HG03432 (cell line): Measurements from ENCODE around the gene FEN1.

ENCODE experiments used
- ATAC-seq: cut with Tn5 transposase; IDR thresholded peaks from one replicate; pipeline ENCODE4 v1.9.1; 2021; ENCODE audit warnings: mild to moderate bottlenecking, moderate library complexity; ENCODE audit not compliant: unreplicated experiment

FEN1 gene

DNA sequence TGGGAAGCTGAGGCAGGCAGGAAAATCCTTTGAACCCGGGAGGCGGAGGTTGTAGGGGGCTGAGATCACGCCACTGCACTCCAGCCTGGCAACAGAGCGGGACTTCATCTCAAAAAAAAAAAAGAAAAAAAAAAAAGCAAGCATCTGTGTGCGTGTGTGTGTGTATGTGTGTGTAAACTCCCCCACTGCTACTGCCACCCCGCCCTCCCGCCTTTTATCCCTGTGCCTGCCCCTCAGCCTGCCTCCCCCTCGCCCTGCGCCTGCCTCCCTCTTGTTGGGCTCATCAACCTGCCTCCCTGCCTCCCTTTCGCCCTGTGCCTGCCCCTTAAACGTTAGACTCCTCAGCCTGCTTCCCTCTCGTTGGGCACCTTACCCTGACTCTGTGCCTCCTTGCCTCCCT lies 18.3 kb upstream of the FEN1 start:
- ATAC-seq, result no peak

DNA sequence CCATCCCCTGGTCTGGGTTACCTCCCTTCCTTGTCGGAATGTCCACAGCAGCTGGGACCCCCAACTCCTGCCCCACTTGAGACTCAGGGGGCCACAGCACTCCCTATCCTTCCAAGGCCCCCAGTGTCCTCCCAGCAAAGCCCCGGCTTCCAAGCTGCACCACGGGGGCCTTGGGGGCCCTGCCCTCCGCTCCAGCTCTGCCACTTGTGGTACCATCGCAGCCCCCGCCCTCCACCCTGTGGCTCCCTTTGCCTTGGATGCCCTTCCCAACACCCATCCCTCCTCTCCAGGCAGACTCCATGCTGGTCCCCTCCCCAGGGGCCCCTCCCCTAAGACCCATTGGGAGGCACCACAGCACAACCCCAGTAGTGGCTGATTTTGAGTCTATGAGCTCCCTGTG lies 17.6 kb upstream of the FEN1 start:
- no peak for ATAC-seq

DNA sequence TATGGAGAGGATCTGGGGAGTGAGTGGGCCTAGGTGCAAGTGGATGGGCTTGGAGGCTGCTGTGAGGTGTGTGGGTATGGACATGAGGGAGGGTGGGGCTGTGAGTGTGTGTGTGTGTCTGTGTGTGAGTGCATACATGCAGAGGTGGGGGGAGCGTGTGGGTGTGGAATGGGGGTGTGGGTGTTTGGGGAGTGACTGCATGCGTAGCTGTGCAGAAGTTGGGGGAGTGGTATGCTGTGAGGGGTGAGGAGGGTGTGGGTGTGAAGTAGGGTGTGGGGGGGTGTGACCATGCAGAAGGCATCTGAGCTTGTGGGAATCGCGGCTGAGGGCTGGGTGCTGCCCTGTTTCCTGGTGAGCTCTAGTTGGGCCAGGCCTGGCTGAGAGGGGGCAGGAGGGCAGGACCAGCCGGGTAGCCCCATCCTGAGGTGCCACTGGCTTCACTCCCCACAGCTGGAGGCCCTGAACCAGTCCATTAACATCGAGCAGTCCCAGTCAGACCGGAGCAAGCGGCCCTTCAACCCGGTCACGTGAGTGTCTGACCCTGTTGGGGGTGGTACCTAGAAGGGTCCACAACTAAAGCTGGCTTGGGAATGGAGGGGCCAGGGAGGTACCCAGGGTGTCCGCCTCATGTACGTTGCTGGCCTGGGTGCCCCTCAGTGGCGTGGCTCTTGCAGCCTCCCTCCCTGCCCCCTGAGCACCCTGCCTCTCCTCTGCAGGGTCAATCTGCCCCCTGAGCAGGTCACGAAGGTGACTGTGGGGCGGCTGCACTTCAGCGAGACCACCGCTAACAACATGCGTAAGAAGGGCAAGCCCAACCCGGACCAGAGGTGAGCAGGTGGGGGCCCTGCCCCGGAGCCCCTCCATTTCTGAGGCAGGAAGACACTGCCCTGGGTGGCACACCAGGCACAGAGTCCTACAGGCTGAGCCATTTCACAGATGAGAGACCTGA lies 16.8 kb upstream of the FEN1 start:
- ATAC-seq, result no peak

DNA sequence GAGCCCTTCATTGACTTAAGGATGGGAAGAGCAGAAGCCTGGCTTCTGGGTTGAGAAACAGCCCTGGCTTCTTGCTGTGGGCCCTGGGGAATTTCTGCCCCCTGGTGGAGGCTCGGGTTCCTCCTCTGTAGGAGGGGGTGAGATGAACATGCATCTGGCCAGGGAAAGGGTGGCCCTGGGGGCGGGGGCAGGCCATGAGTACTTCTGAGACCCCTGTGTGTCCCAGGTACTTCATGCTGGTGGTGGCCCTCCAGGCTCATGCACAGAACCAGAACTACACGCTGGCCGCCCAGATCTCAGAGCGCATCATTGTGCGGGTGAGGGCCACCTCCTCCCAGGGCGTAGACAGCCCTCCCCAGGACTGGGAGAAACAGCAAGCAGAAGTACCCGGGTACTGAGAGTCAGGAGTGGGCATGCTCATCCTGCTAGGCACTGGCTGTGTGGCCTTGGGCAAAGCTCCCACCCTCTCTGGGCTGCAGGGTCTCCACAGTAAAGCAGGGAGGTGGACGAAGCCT lies 16.1 kb upstream of the FEN1 start:
- ATAC-seq, result no peak

DNA sequence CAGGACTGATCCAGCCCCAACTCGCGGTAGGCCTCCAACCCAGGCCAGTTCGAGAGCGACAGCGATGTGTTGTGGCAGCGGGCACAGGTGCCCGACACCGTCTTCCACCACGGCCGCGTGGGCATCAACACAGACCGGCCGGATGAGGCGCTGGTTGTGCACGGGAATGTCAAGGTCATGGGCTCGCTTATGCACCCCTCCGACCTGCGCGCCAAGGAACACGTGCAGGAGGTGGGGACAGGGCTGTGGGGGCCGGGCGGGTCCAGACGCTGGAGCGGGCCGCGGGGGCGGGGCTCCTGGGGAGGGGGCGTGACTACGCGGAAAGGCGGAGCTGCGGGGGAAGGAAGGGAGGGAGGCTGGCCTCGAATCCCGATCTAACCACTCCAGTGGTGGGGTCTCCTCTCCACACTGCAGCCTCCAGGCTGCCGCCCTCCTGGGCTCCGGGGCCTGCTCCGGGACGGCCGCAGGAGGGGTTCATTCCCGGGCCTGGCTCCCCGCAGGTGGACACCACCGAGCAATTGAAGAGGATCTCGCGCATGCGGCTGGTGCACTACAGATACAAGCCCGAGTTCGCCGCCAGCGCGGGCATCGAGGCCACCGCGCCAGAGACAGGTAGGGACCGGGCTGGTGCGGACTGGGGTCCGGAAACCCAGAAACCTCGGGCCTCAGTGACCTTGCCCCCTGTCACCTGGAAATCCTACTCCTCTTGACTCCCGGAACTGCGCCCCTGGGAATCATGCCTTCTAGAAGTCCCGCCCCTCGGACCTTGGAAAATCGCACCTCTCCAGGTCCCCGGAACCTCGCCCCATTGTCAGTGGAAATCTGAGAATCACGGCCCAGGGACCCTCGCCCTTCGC lies 15.2 kb upstream of the FEN1 start:
- ATAC-seq, result no peak

DNA sequence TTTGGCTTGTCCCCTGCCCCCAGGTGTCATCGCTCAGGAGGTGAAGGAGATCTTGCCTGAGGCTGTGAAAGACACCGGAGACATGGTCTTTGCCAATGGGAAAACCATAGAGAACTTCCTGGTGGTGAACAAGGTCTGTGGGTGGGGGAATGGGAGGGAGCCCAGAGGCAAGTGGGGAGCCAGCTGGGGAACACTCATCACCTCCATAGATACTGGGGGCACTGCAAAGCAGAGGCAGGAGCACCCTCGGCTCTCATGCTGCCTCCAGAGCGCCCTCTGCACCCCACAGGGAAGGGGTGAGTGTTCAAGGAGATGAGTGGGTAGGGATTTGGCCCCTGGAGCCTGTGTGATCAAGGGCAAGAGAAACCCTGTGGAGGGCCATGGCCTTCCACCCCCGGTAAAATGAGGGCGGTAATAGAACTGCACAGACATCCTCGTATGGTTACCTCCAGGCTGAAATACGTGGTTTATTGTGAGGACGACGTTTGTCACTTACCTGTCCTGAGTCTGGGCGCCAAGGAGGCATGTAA lies 14.3 kb upstream of the FEN1 start:
- ATAC-seq, result no peak

DNA sequence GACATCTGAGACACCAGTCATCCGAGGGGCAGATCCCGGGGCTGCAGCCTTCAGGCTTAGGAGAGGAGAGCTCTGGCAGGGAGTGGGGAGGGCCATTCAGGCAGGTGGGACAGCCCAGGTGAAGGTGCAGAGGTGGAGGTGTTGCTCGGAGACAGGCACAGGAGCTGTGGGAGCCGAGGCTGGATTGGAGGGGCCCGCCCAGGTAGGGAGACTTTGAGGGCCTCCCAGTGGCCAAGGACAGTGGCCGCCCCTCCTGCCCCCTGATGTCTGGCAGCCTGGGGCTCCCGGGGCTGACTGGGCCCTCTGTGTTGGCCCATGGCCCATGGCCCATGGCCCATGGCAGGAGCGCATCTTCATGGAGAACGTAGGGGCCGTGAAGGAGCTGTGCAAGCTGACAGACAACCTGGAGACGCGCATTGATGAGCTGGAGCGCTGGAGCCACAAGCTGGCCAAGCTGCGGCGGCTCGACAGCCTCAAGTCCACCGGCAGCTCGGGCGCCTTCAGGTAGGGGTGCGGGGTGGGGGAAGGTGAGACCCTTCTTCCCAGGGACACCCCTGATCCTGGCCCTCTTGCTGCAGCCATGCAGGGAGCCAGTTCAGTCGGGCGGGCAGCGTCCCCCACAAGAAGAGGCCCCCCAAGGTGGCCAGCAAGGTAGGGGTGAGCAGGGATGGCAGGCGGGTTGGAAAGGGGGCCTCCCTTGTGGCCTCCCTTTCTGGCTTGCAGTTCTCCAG lies 13.6 kb upstream of the FEN1 start:
- no peak for ATAC-seq

DNA sequence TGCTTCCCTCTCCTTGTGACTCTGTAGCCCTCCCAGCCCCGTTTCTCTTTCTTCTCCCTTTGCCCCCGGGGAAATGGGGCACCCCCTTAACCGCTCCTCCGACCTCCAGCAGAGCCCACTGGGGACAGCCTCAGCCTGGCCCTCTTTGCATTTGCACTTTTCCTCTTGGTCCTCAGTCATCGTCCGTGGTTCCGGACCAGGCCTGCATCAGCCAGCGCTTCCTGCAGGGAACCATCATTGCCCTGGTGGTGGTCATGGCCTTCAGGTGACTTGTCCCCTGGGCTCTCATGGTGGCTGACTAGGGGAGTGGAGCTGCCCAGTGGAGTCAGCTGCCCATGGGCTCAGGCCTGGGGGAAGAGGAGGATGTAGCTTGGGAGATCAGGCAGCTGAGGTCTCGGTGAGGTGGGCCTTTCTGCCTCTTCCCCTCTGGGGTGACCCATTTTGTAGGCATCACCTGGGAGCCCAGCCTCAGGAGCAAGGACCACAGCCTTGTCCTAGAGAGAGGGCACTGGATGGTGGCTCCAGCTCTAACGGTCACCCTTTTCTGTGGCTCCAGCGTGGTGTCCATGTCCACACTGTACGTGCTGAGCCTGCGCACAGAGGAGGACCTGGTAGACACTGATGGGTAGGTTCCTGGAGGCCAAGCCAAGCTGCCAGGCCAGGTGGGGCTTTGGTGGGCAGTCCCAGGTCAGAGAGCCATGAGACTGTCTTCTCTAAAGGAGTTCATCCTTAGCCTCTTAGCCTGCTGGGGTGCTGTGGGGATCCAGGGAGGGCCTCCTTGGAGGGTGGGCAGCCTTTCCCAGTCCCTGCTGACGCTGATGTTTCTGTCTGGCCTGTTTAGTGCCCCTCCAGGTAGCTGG lies 12.8 kb upstream of the FEN1 start:
- no peak for ATAC-seq

DNA sequence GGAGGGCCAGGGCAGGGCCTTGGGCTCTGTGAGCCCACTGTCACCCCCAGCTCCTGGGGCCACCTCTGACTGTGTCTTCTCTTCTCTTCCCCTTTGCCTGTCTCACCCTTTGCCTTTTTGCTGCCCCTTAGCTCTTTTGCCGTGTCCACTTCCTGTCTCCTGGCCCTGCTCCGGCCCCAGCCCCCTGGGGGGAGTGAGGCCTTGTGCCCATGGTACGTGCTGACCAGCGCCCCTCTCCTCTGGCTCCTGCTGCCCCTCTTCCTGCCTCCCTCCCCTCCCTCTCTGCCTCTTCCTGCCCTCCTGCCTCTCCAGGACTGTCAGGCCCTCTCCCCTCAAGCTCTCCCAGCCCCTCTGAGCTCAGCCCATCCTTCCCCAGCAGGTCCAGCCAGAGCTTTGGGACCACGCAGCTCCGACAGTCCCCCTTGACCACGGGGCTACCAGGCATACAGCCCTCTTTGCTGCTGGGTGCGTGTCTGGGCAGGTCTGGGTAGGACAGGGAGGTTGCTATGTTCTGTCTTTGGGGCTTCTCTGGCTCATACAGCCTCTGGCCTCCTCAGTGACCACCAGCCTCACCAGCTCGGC lies 12.0 kb upstream of the FEN1 start:
- no peak for ATAC-seq

DNA sequence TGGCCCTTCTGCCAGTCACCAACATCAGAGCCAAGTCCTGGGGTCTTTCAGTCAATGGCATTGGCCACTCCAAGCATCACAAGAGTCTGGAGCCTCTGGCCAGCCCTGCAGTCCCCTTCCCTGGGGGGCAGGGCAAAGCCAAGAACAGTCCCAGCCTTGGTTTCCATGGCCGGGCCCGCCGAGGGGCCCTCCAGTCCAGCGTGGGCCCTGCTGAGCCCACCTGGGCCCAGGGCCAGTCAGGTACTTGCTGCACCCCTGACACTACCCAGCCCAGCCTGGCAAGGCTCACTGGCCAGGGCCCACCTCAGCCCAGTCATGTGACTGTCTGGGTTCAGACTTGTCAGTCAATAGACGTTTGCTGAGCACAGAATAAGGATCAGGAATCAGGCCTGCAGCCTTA lies 11.1 kb upstream of the FEN1 start:
- ATAC-seq, result no peak

DNA sequence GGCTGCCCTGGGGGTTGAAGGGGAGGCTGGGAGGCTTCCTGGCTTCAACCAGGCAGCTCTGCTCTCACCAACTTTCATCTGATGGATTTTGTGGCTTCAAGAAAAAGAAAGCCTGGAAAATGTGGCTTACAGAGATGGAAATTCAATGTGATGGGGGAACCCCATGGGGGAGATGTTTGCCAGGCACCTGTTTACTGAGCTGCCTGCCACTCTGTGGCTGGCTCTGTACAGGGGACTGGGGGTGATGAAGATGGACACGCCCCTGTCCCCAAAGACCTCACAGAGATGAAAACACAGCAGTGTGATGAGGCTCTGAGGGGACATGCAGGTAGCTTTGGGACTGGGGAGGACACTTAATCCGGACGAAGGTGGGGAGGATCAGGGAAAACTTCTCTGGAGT lies 10.4 kb upstream of the FEN1 start:
- ATAC-seq, result no peak

DNA sequence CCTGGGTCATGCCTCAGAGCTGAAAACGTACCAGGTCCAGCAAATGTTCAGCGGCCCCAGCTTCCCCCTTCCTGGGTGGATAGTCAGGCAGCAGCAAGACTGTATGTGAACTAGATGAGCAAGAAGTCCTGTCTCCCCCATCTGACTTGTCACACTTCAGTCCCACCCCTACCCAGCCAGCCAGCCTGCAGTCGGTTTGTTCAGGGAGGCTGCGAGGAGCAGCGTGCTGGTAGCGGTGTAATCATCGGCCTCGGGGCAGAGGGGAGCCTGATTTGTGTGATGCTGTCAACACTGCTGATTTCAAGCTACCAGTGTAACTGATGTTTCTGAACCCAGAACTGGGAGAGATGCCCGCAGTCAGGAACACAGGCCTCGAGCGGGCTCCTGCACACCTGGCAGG lies 9.9 kb upstream of the FEN1 start:
- no peak for ATAC-seq

DNA sequence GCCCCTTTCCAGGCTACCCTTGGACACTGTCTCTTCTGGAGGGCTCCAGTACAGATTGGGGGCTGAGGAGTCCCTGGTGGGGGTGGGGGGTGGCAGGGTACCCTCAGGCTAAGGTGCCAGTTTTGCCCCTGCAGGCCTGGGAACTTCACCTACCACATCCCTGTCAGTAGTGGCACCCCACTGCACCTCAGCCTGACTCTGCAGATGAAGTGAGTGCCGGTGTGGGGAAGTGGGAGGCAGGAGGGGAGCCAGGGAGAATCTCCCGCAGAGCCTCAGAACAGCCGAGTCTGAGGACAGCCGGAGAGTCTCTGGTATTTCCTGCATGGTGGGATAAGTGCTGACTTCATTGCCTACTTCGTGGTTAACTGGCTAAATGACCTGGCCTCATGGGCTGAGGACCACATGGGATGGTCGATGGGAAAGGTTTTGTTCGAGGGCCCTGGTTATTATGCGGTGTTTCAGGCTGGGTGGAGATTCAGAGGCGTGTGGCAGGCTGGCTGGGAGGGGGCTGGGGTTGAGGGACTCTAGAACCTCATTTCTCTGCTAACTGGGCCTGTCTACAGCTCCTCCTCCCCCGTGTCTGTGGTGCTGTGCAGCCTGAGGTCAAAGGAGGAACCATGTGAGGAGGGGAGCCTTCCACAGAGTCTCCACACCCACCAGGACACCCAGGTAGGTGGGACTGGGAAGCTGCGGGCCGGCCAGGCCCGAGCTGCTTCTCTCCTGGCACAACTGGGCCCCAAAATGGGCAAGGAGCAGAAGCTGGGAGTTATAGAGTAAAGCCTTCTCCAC lies 8.8 kb upstream of the FEN1 start:
- ATAC-seq, result no peak

DNA sequence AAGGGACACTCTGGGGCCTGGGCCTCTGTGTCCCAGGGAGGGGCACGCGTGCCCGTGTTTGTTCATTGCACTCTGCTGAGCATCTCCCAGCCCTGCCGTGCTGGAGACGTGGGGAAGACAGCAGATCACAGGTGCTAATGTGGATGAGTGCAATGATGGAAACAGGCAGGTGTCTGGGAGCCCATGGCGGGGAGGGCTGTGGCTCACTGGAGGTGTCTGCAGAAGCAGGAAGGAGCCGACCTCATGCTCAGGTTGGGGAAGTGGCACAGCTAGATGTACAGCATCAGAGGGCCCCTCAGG lies 8.3 kb upstream of the FEN1 start:
- ATAC-seq, result no peak

DNA sequence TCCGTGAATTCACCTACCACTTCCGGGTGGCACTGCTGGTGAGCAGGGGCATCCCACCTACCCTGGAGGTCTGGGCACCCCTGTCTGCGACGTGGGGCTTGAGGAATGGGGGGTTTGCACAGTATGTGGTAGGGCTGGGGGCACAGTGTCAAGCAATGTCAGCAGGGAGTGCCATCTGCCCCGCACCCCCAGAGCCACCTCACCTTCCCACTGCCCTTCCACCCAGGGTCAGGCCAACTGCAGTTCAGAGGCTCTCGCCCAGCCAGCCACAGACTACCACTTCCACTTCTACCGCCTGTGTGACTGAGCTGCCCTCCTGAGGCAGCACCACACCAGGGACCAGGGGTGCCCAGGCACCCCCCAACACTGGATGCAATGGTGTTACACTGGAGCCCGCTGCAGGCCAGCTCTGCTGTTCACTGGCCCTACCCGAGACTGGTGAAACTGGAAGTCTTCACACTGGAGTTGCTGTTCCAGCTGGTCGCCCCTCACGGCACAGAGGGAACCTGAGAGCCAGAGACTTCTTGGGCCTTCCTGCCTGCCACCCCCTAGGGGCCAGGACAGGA lies 6.8 kb upstream of the FEN1 start:
- no peak for ATAC-seq

DNA sequence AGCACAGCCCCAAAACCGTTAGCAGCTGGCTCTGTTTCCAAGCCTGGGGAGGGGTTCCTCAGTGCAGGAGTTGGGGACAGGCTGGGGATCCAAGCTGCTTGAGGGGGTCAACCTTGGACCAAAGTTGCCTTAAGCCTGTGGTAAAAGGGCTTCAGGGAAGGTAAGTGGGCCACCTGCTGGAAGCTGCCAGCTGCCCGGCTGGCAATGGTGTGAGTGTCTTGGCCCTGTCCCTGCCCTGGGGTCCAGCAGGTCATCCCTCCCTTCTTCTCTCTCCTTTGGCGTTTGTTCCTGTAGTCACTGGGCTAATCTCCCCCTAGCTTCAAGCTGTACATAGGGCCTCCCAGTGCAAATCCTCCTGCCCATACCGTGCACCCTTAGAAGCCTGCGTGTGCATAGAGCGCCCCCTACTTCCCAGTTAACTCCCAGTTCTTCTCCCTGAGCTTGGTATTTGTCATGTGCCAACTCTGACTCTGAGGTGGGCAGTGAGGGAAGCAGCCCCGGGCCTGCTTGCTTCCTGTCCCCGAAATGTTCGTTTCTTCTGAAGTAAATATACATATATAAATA lies 4.7 kb upstream of the FEN1 start:
- ATAC-seq, result no peak

DNA sequence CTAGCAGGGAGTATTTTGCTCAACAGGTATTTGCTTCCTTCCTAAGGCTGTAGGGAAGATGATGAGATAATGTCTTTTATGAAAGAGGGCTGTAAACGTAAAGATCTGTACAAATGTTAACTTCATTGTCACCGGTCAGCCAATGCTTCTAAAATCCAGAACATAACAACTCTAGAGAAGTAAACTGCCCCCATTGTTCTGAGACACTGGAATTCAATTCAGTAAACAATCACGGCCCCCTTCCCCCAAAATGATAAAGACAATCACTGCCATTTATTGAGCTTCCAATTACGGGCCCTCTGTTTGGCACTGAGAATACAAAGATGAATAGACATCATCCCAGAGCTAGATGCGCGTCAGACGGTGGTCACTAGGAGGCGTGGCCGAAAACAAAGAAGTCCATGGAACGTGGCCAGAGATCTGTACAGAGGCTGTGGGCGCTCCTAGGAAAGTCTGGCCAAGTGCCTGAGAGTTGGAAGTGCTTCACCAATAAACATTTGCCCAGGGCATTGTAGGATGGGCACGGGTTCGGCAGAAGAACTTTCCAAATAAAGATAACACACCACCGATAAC lies 888 bp upstream of the FEN1 start:
- peak; percentile 35 for ATAC-seq
